Naive thymus-derived CD4-positive, alpha-beta T cell (primary cell): Measurements from ENCODE around the gene TNP2. TPM values are rescaled to one million over a fixed set of nuclear protein-coding genes. Genes with fewer than 3 reads are reported as not detected.

ENCODE experiments used
- ATAC-seq: fragments of 150-1000 bp; cut with Tn5 transposase; 2 replicates; pipeline ENCODE4 v1.10.0; 2021; ENCODE audit warnings: mild to moderate bottlenecking, moderate library complexity
- CTCF ChIA-PET: fragments of 350-600 bp; sonication (Branson Sonifier 250); formaldehyde crosslinking; loops from one replicate; lab custom pipeline; 2021; ENCODE audit warnings: antibody characterized with exemption; lab: Charles Lee
- POLR2A ChIA-PET: fragments of 350-600 bp; sonication (Branson Sonifier 250); formaldehyde crosslinking; loops from one replicate; lab custom pipeline; 2021; ENCODE audit warnings: antibody characterized with exemption, inconsistent platforms; lab: Charles Lee
- DNase-seq, 9 donors: peaks; one replicate each; pipeline versions ENCODE4 v3.0.0 to v3.0.0-alpha.2; 2020 to 2022; ENCODE audit warnings: mixed read lengths in 1 of 9
- H3K27ac ChIP-seq: one replicate; pipeline ENCODE4 v1.7.0; 2013; ENCODE audit warnings: mild to moderate bottlenecking, low read depth, low read length, moderate library complexity
- H3K27me3 ChIP-seq, 2 donors: one replicate each; pipeline ENCODE4 v1.7.0; 2013; ENCODE audit warnings: low read length in 2 of 2, mild to moderate bottlenecking in 2 of 2, moderate library complexity in 2 of 2; ENCODE audit not compliant: control insufficient read depth in 2 of 2, insufficient read depth in 2 of 2
- H3K36me3 ChIP-seq, 3 experiments: 1 replicate in 2 of 3; 2 replicates in 1 of 3; pipeline ENCODE4 v1.7.0; 2013; ENCODE audit warnings: low read length in 3 of 3, mild to moderate bottlenecking in 3 of 3, moderate library complexity in 1 of 3; ENCODE audit not compliant: insufficient read depth in 3 of 3, control insufficient read depth in 2 of 3
- H3K4me1 ChIP-seq, 2 donors: one replicate each; pipeline ENCODE4 v1.7.0; 2013; ENCODE audit warnings: low read length in 2 of 2, mild to moderate bottlenecking in 2 of 2, moderate library complexity in 1 of 2; ENCODE audit not compliant: control insufficient read depth in 2 of 2, insufficient read depth in 2 of 2
- H3K4me3 ChIP-seq: 2 replicates; pipeline ENCODE4 v1.7.0; 2013; ENCODE audit warnings: mild to moderate bottlenecking, low read length
- H3K9me3 ChIP-seq, 3 experiments: 1 replicate in 2 of 3; 2 replicates in 1 of 3; pipeline ENCODE4 v1.7.0; 2013; ENCODE audit warnings: low read length in 3 of 3; ENCODE audit not compliant: control insufficient read depth in 2 of 3
- H3K27ac Mint-ChIP-seq, 9 donors: one replicate each; pipeline ENCODE4 v1.8.0; 2020 to 2022; ENCODE audit warnings: mixed read lengths in 9 of 9, mild to moderate bottlenecking in 8 of 9, moderate library complexity in 5 of 9, inconsistent platforms in 2 of 9
- H3K27me3 Mint-ChIP-seq, 5 donors: one replicate each; pipeline ENCODE4 v1.8.0; 2021 to 2022; ENCODE audit warnings: mixed read lengths in 5 of 5, mild to moderate bottlenecking in 1 of 5
- H3K36me3 Mint-ChIP-seq, 5 donors: one replicate each; pipeline ENCODE4 v1.8.0; 2020 to 2022; ENCODE audit warnings: mixed read lengths in 5 of 5, mild to moderate bottlenecking in 3 of 5, inconsistent platforms in 1 of 5
- H3K4me1 Mint-ChIP-seq, 7 donors: one replicate each; pipeline ENCODE4 v1.8.0; 2020 to 2022; ENCODE audit warnings: mixed read lengths in 7 of 7, mild to moderate bottlenecking in 3 of 7, inconsistent platforms in 1 of 7
- H3K4me3 Mint-ChIP-seq, 10 donors: one replicate each; pipeline ENCODE4 v1.8.0; 2020 to 2022; ENCODE audit warnings: mild to moderate bottlenecking in 10 of 10, mixed read lengths in 10 of 10, moderate library complexity in 6 of 10, inconsistent platforms in 2 of 10
- H3K9me3 Mint-ChIP-seq, 11 donors: one replicate each; pipeline ENCODE4 v1.8.0; 2020 to 2022; ENCODE audit warnings: mixed read lengths in 11 of 11, mild to moderate bottlenecking in 4 of 11, inconsistent platforms in 1 of 11, moderate library complexity in 1 of 11
- intact Hi-C, 2 donors: fragments of 100-400 bp; cut with micrococcal nuclease; formaldehyde crosslinking; loops; one replicate each; pipeline ENCODE4 v1.15.1; 2023
- polyA plus RNA-seq, 2 donors: library from polyadenylated mRNA; unstranded; fragments of 300-500 nt; fragmentation: Illumina TruSeq; gene quantifications; one replicate each; pipeline ENCODE4 v1.2.3, GENCODE V29; 2021
- total RNA-seq, 6 experiments: library from RNA in 5 of 6; stranded (reverse) in 5 of 6; gene quantifications; 1 replicate in 5 of 6; 2 replicates in 1 of 6; pipeline ENCODE4 v1.2.3 and lab custom pipeline; 2021 to 2026

The TNP2 gene
- total and polyA plus RNA-seq, 7 experiments from 2014 or later: not detected

DNA sequence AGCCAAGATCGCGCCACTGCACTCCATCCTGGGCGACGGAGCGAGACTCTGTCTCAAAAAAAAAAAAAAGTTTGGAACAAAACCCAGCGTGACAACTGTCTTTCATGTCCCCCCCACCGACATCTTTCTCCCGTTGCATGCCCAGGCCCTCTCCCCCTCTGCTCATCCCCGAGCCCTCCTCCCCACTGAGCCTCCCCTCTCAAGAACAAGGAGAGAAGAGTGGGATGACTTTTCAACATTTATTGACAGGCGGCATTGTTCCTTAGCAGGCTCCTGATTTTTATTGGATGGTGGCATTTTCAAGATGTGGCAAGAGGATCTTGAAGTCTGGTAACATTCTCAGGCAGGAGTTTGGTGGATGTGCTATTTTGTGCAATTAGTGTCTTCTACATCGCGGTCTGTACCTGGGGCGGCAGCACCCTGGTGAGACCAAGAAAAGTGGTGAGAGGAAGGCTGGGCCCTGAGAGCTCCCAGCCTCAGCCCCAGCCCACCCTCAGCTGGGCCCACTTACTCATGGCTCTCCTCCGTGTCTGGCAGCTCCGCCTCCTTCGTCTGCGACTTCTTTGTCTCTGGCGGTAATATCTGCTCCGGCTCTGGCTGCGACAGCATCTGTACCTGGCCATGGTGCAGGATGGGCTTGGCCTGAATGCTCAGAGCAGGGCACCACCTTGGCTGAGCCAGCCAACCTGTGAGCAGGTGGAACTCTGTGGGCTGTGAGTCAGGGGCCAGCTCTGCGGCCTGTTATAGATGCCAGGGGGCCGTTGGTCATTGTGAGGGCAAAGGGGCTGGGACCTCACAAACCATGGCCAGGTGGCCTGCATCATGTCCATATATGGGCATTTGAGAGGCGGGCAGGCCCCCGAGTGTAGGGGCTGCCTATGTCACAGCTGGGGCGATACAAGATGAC, 11.7 kb upstream of the TNP2 start, which contains the start of gene PRM1:
TSS of gene PRM1 (minus strand) at position 715 of the 907 bp plus-strand sequence. CDS start at position 623, 92 bp downstream.
- no peak within 1 kb of the TSS for H3K4me3 Mint-ChIP-seq
- H3K27ac Mint-ChIP-seq: peak within 1 kb of the TSS in 2 of 9 donors; percentile 46 to 51
- H3K9me3 Mint-ChIP-seq: peaks cover 0 to 4% (median 0%) of the 10 kb centered on the region in 11 donors
- intact Hi-C loops: no loop called here
- no peak within 1 kb of the TSS for H3K4me3 ChIP-seq
- ChIA-PET POLR2A (no interaction called here), CTCF (no interaction called here)
- no peak within 1 kb of the TSS for H3K27ac ChIP-seq
- H3K9me3 ChIP-seq: no peaks in the 10 kb centered on the region
- no peaks in the 10 kb centered on the region for H3K36me3 Mint-ChIP-seq
- ATAC-seq (no peak), DNase-seq (no peak)
- H3K4me1 Mint-ChIP-seq: peaks cover 0 to 16% (median 0%) of the 10 kb centered on the region in 7 donors
- H3K4me1 ChIP-seq: no peaks in the 10 kb centered on the region
- no peaks in the 10 kb centered on the region for H3K27me3 ChIP-seq
- no peaks in the 10 kb centered on the region for H3K36me3 ChIP-seq
- peaks cover 0 to 41% (median 0%) of the 10 kb centered on the region in 5 donors for H3K27me3 Mint-ChIP-seq

DNA sequence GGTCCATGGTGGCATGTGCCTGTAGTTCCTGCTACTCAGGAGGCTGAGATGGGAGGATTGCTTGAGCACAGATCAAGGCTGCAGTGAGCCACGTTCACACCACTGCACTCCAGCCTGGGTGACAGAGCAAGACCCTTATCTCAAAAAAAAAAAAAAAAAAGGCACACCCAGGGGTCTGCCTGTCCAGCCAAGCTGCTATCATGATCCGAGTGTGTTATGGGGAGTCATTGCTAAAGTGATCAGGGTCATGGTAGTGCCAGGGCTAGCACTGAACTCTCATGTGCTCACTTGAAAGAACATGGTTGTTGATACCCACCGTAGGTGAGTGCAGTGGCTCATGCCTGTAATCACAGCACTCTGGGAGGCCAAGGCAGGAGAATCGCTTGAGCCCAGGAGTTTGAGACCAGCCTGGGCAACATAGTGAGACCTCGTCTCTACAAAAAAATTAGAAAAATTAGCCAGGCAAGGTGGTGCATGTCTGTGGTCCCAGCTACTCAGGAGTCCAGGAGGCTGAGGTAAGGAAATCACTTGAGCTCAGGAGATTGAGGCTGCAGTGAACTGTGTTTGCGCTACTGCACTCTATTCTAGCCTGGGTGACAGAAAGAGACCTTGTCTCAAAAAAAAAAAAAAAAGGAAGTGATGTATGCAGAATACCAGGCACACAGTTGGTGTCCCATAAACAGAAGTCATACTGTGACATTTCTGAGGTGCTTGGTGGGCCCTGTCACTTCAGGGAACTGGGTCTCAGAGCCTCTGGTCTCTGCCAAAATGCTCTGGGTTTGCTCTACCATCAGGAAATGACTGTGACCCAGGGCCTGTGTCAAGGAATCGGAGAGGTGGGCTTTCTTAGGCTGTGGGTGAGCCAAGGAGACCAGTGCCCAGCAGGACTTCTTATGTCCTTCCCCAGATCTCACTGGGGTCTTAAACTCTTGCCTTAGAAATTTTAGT, 9.8 kb upstream of the TNP2 start:
- H3K4me1 Mint-ChIP-seq: peaks cover 0 to 16% (median 0%) of the 10 kb centered on the region in 7 donors
- ChIA-PET CTCF (interaction anchor here (0.6 to 0.7 kb wide), 2 partner anchors 15 to 48 kb away, joined by 3 to 4 read pairs; no protein-coding TSS in a partner anchor), POLR2A (interaction anchor here (1.1 kb wide), 1 partner anchor 23 kb away, joined by 3 read pairs; the partner anchor contains the start of gene SOCS1)
- H3K4me3 Mint-ChIP-seq: no peak overlapping the region
- Histone ChIP-seq H3K4me3 (no peak overlapping the region), H3K9me3 (no peaks in the 10 kb centered on the region), H3K27me3 (no peaks in the 10 kb centered on the region), H3K27ac (no peak overlapping the region), H3K36me3 (no peaks in the 10 kb centered on the region), H3K4me1 (no peaks in the 10 kb centered on the region)
- DNase-seq (no peak), ATAC-seq (peak; percentile 58)
- H3K36me3 Mint-ChIP-seq: no peaks in the 10 kb centered on the region
- peak overlapping the region in 2 of 9 donors; percentile 15 to 37 for H3K27ac Mint-ChIP-seq
- peaks cover 0 to 2% (median 0%) of the 10 kb centered on the region in 11 donors for H3K9me3 Mint-ChIP-seq
- peaks cover 0 to 29% (median 0%) of the 10 kb centered on the region in 5 donors for H3K27me3 Mint-ChIP-seq
- intact Hi-C loops: no loop called here

DNA sequence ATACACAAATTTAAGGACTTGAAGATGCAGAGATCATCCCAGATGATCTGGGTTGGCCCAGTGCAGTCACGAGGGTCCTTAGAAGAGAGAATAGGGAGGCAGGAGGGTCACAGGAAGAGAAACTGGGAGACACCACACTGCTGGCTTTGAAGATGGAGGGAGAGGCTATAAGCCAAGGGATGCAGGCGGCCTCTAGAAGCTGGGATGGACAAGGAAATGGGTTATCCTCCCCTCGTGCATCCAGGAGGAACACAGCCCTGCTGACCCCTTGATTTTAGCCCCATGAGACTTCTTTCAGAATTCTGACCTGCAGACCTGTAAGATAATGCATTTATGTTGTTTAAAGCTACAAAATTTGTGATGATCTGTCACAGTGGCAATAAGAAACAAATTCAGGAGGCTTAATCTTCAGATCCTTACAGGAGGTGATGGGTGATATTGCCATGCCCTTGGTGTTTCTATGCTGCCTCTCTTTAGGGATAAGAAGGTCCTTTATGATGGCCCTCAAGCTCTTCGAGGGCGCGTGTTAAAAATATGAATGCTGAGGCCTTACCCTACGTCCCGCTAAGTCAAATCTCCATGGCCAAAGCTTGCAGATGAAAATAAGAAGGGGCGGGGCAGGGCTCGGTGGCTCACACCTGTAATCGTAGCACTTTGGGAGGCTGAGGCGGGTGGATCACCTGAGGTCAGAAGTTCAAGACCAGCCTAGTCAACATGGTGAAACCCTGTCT, 8.6 kb upstream of the TNP2 start:
- Histone ChIP-seq H3K4me3 (no peak overlapping the region), H3K36me3 (no peaks in the 10 kb centered on the region), H3K27me3 (no peaks in the 10 kb centered on the region), H3K27ac (no peak overlapping the region), H3K9me3 (no peaks in the 10 kb centered on the region), H3K4me1 (no peaks in the 10 kb centered on the region)
- H3K27ac Mint-ChIP-seq: peak overlapping the region in 1 of 9 donors; percentile 27
- H3K27me3 Mint-ChIP-seq: peaks cover 0 to 22% (median 0%) of the 10 kb centered on the region in 5 donors
- H3K36me3 Mint-ChIP-seq: no peaks in the 10 kb centered on the region
- no peak overlapping the region for H3K4me3 Mint-ChIP-seq
- H3K9me3 Mint-ChIP-seq: peaks cover 0 to 2% (median 0%) of the 10 kb centered on the region in 11 donors
- intact Hi-C loops: no loop called here
- DNase-seq (no peak), ATAC-seq (no peak)
- ChIA-PET CTCF (interaction anchor here (0.6 kb wide), 2 partner anchors 19 to 45 kb away, joined by 3 to 7 read pairs; no protein-coding TSS in a partner anchor), POLR2A (interaction anchor here (1.5 kb wide), 1 partner anchor 77 kb away, joined by 5 read pairs; no protein-coding TSS in a partner anchor)
- H3K4me1 Mint-ChIP-seq: peaks cover 0 to 16% (median 0%) of the 10 kb centered on the region in 7 donors

DNA sequence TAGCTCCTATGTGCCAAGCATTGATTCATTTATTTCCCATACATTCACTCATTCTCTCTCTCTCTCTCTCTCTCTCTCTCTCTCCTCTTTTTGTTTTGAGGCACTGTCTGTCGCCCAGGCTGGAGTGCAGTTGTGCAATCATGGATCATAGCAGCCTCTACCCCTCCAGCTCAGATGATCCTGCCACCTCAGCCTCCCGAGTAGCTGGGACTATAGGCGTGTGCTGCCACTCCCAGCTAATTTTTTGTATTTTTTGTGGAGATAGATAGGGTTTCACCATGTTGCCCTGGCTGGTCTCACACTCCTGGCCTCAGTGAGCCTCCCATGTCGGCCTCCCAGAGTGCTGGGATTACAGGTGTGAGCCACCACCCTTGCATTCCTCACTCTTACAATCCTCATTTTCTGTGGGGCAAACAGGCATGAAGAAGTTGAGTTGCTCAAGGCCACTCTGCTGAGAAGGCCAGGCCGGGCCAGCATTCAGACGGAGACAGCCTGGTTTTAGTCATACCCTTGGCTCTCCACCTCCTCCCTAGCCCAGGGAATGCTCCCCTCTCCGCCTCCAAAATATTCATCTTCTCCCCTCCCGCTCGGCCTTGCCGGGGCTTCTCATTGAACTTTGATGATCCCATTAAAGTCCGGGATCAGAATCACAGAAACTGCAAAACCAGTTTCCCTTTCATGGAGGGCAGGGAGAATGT, 7.9 kb upstream of the TNP2 start:
- Histone ChIP-seq H3K4me3 (no peak overlapping the region), H3K36me3 (no peaks in the 10 kb centered on the region), H3K27me3 (no peaks in the 10 kb centered on the region), H3K4me1 (no peaks in the 10 kb centered on the region), H3K27ac (no peak overlapping the region), H3K9me3 (no peaks in the 10 kb centered on the region)
- peaks cover 0 to 2% (median 0%) of the 10 kb centered on the region in 11 donors for H3K9me3 Mint-ChIP-seq
- ATAC-seq: no peak
- H3K36me3 Mint-ChIP-seq: no peaks in the 10 kb centered on the region
- peak overlapping the region in 2 of 9 donors; percentile 12 to 27 for H3K27ac Mint-ChIP-seq
- intact Hi-C loops: no loop called here
- peaks cover 0 to 18% (median 0%) of the 10 kb centered on the region in 5 donors for H3K27me3 Mint-ChIP-seq
- no peak for DNase-seq
- peaks cover 0 to 13% (median 0%) of the 10 kb centered on the region in 7 donors for H3K4me1 Mint-ChIP-seq
- ChIA-PET CTCF (no interaction called here), POLR2A (interaction anchor here (1.5 kb wide), 1 partner anchor 78 kb away, joined by 5 read pairs; no protein-coding TSS in a partner anchor)
- H3K4me3 Mint-ChIP-seq: no peak overlapping the region

DNA sequence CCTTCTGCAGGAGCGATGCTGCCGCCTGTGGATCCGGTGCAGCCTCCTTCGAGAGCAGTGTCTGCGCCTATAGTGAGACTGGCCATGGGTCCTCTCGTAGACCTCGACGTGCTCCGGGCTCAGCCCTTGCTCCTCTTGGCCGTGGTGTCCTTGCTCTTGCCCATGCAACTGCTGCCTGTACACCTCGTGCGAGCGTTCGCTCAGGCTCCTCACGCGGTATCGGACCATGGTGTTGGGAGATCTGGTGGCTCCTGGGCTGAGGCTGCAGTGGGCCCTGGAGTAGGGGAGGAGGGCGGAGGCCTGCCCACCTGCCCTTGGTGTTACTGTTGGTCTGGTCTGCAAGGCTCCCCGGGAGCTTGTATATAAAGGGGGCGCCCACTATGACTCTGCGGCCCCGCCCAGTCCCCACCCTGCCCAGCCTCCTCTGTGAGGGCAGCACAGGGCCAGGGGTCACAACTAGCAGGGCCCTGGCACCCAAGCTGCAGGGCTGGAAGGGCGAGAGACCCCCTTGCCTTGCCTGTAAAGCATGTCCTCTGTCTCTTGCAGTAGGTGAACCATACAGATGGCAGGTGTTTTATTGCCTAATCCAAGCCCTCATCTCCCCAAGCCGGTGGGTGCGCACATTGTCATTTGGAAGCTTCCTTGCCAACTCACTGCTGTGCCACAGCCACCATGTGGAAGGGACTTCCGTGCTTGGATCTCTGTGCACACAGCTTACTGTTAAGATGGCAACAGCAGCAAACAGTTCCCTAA, 7.2 kb upstream of the TNP2 start, which contains the start of gene PRM2:
TSS of gene PRM2 (minus strand) at position 338 of the 753 bp plus-strand sequence. CDS start at position 228, 110 bp downstream.
- Mint-ChIP-seq H3K4me3 (no peak within 1 kb of the TSS), H3K9me3 (peaks cover 0 to 2% (median 0%) of the 10 kb centered on the region in 11 donors), H3K27ac (peak within 1 kb of the TSS in 1 of 9 donors; percentile 12), H3K27me3 (peaks cover 0 to 16% (median 0%) of the 10 kb centered on the region in 5 donors), H3K4me1 (peaks cover 0 to 12% (median 0%) of the 10 kb centered on the region in 7 donors), H3K36me3 (no peaks in the 10 kb centered on the region)
- CTCF ChIA-PET: no interaction called here
- Histone ChIP-seq H3K4me1 (no peaks in the 10 kb centered on the region), H3K27ac (no peak within 1 kb of the TSS), H3K4me3 (no peak within 1 kb of the TSS), H3K36me3 (no peaks in the 10 kb centered on the region), H3K9me3 (no peaks in the 10 kb centered on the region), H3K27me3 (no peaks in the 10 kb centered on the region)
- no peak for DNase-seq
- ATAC-seq: no peak
- POLR2A ChIA-PET: no interaction called here
- intact Hi-C loops: no loop called here
